Activated CD4-positive, CD25-positive, alpha-beta regulatory T cell treated with anti-CD3 and anti-CD28 coated beads, Interleukin-2, amount 50 U/mL, for 24 hours (primary cell): Measurements from ENCODE around the gene AKIRIN1.
"Not testable (repeated sequence)": the region's sequence is repeated elsewhere in the genome, so short reads cannot be mapped to it uniquely, and the experiment has no call there.

Source experiments
- ATAC-seq, 2 donors: fragments of 150-1000 bp; cut with Tn5 transposase; one replicate each; pipeline ENCODE4 v1.10.0; 2021; ENCODE audit warnings: mild to moderate bottlenecking in 1 of 2, moderate library complexity in 1 of 2

AKIRIN1 gene

DNA sequence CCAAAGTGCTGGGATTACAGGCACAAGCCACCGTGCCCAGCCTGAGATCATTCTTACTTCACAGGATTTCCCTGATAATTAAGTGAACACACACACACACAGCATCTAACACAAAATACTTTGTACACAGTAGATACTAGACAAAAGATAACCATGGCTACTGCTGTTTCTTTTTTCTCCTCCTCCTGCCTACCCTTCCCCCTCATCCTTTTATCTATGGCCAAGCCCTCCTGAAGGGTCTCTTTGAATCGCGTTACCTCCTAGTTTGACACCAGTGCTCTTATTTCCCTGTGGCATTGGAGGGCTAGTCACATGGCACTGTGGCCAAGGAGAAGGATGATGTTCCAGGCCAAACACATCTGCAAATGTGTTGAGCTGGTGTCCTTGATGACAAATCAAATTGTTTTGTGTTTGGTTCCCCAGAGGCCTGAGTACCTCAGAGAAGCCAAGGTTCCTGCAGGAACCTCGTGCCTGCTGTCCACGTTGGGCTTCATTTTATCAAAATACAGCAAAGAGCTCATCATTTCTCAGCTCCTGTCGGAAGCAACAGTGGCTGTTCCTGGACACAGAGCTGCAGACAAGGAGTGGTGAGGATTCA, 55.6 kb downstream of the AKIRIN1 start:
- no peak for ATAC-seq

DNA sequence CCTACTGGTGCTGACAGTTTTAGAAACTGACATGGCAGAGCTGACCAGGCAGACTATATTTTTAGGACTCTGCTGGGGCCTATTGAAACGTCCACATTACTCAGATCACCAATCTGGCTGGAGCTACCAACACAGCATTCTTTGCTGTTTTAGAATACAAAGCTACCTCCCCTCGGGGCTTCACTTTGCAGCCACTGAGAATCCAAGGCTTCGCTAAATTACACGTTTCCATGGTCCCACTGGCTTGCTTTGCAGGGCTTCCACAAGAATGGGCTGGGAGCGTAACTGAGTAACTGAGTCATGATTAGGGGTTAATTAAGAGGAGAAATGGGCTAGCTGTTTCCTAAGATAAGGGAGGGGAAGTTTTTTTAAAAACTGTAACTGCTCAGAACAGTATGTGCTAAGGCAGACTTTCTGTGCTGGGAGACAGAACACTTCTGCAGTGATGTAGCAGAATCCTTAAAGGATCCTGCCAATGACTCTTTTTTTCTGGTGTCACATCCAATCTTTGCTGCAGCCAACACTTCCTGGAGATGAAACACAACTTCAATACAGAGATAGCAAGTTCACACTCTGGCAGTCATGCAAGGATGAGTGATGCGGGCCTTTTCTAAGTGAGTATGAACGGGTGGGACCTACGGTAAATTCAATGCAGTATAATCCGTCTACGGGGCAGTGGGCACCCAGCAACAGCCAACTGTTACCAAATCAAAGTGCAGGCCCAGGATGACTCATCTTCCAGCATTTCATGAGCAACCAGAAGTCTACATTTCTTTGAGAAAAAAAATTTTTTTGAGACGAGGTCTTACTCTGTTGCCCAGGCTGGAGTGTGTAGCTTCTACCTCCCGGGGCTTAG, 56.5 kb downstream of the AKIRIN1 start:
- ATAC-seq = peak in 1 of 2 donors; percentile 20

DNA sequence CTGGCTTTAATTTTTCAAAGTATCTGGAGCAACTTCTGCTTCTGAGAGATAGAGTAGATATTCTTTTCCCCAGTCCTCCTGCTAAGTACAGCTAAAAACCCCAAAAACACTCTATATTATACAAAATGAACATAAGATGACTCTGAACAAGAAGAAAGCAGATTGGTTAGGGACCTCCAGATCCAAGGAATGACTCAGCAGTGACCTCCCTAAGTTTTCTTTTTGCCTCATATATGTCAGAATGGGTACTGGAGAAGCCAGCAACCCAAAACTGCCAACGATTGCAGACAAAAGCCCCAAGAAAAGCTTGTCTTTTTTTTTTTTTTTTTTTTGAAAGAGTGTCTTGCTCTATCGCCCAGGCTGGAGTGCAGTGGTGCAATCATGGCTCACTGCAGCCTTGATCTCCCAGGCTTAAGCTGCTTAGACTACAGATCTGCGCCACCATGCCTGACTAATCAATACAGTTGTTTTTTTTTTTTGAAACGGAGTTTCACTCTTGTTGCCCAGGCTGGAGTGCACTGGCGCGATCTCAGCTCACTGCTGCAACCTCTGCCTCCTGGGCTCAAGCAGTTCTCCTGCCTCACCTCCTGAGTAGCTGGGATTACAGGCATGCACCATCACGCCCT, 57.8 kb downstream of the AKIRIN1 start:
- no peak for ATAC-seq

DNA sequence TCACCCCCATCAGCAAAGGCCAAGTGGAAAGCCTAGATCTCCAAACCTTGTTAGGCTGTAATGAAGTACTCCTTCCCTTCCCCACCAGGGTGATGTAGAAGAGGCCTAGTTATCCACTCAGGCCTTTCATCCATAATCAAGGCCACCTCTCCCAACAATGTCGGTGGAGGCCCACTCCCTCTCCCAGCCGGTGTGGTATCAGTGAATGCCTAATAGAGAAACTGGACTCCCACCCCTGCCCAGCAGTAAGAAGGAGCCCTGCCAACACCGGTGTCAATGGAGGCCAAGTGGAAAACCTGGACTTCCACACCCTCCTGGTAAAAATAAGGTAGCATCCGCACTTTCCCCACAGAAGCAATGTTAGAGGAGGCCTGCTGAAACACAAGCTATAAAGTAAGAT, 58.9 kb downstream of the AKIRIN1 start:
- no peak for ATAC-seq

DNA sequence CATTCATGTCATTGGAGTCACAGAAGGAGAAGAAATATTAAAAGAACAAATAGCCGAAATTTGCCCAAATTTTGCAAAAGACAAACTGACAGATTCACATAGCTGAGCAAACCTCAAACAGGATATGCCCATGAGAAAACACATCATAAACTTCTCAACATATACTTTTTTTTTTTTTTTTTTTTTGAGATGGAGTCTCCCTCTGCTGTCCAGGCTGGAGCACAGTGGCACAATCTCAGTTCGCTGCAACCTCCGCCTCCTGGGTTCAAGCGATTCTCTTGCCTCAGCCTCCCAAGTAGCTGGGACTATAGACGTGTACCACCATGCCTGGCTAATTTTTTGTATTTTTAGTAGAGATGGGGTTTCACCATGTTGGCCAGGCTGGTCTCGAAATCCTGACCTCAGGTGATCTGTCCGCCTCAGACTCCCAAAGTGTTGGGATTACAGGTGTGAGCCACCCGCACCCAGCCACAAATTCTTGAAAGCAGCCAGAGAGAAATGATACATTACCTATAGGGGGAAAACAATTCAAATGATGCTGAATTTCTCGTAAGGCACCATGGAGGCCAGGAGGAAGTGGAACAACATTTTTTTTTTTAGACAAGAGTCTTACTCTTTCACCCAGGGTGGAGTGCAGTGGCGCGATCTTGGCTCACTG, 60.2 kb downstream of the AKIRIN1 start:
- not testable (repeated sequence) for ATAC-seq

DNA sequence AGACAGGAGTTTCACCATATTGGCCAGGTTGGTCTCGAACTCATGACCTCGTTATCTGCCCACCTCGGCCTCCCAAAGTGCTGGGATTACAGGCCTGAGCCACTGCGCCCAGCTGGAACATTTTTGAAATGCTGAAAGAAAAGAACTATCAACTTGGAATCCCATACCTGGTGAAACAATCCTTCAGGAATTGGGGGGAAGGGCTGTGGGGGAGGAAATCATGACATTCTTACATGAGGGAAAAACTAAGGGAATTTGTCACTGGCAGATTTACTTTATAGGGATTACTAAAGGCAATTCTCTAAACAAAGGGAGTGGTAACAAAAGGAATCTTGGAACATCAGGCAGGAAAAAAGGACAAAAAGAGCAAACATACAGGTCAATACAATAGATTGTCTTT, 60.9 kb downstream of the AKIRIN1 start:
- no peak for ATAC-seq

DNA sequence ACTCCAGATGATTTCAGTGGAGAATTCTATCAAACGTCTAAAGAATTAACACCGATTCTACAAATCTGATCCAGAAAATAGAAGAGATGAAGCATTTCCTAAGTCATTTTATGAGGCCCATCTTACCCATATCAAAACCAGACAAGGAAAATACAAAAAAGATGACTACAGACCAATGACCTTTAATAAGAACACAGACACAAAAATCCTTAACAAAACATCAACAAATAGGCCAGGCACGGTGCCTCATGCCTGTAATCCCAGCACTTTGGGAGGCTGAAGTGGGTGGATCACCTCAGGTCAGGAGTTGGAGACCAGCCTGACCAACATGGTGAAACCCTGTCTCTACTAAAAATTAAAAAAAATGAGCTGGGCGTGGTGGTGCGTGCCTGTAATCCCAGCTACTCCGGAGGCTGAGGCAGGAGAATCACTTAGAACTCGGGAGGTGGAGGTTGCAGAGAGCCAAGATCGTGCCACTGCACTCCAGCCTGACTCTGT, 64.2 kb downstream of the AKIRIN1 start:
- not testable (repeated sequence) for ATAC-seq
